Measurements from ENCODE around the gene TUBGCP3. TPM values are rescaled to one million over a fixed set of nuclear protein-coding genes. Genes with fewer than 3 reads are reported as not detected.

The TUBGCP3 gene
- total RNA-seq, 1 donor from 2014 or later, result 14.0 TPM

DNA sequence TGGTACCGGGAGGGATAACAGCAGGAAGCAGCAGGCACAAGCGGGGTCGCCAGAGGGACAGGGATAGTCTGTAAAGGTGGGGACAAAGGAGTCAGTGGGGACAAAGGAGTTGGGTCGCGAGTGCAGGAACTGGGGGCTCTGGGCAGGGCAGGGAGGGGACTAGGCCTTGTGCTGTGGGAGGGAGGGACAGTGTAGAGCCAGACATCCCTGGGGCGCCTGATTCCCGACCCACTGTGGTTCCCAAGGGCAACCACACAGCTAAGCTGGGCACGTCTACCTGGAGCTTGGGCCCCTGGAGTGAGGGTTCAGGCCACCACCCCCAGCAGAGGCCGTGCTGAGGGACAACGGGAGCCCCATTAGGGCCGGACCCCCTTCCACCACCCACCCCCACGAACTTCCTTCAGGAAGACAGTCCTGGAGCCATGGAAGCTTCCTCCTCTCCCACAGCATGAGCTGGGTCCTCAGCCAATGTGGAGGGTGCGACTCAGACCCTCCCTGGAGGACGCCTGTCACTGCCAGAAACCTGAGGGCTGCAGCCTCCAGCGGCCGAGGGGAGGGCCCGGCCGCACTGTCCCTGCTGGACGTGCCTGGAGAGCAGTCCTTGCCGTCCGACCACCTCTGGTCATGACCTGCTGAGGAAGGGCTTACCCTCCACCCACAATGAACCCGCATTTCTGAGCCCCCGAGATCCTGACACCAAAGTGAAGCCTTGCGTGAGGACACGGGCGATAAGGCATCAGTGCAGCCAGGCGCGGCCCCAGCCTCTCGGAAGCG is 133.9 kb downstream of the TUBGCP3 start:
- no peak overlapping the region for H3K27ac Mint-ChIP-seq (ENCODE audit: unreplicated experiment)
- H3K9me3 Mint-ChIP-seq (ENCODE audit: unreplicated experiment), result peaks cover 6% of the 10 kb centered on the region
- DNase-seq (ENCODE audit: low read depth) (no peak), FAIRE-seq (no peak)
- Histone ChIP-seq H3K4me2 (ENCODE audit: low read length) (no peak overlapping the region), H3K27me3 (ENCODE audit: insufficient read depth, low read length) (no peaks in the 10 kb centered on the region), H3K79me2 (ENCODE audit: insufficient read depth, low read length) (no peaks in the 10 kb centered on the region), H2AFZ (ENCODE audit: low read depth, low read length) (no peak overlapping the region), H3K9ac (ENCODE audit: low read length) (no peak overlapping the region), H4K20me1 (ENCODE audit: insufficient read depth, low read length) (no peaks in the 10 kb centered on the region), H3K4me1 (ENCODE audit: insufficient read depth, low read length) (no peaks in the 10 kb centered on the region), H3K36me3 (ENCODE audit: insufficient read depth, low read length) (no peaks in the 10 kb centered on the region), H3K9me3 (ENCODE audit: insufficient read depth, low read depth, low read length) (peaks cover 3% of the 10 kb centered on the region), H3K27ac (ENCODE audit: low read depth, low read length) (no peak overlapping the region), H3K4me3 (ENCODE audit: insufficient read depth, low read depth, low read length) (no peak overlapping the region)
- H3K27me3 Mint-ChIP-seq (ENCODE audit: low read depth, unreplicated experiment), result peaks cover 43% of the 10 kb centered on the region
- H3K36me3 Mint-ChIP-seq (ENCODE audit: low read depth, unreplicated experiment), result no peaks in the 10 kb centered on the region
- no peak overlapping the region for H3K4me3 Mint-ChIP-seq (ENCODE audit: unreplicated experiment)
- no peak for TF ChIP-seq EZH2 (IDR thresholded peaks at IDR 0.05; ENCODE audit: insufficient read depth, low read length)
- TF ChIP-seq, protein P1, sequence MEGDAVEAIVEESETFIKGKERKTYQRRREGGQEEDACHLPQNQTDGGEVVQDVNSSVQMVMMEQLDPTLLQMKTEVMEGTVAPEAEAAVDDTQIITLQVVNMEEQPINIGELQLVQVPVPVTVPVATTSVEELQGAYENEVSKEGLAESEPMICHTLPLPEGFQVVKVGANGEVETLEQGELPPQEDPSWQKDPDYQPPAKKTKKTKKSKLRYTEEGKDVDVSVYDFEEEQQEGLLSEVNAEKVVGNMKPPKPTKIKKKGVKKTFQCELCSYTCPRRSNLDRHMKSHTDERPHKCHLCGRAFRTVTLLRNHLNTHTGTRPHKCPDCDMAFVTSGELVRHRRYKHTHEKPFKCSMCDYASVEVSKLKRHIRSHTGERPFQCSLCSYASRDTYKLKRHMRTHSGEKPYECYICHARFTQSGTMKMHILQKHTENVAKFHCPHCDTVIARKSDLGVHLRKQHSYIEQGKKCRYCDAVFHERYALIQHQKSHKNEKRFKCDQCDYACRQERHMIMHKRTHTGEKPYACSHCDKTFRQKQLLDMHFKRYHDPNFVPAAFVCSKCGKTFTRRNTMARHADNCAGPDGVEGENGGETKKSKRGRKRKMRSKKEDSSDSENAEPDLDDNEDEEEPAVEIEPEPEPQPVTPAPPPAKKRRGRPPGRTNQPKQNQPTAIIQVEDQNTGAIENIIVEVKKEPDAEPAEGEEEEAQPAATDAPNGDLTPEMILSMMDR (IDR thresholded peaks at IDR 0.05; ENCODE audit: insufficient read depth, low read depth, low read length), result no peak
- no peaks in the 10 kb centered on the region for H3K4me1 Mint-ChIP-seq (ENCODE audit: low read depth, unreplicated experiment)

DNA sequence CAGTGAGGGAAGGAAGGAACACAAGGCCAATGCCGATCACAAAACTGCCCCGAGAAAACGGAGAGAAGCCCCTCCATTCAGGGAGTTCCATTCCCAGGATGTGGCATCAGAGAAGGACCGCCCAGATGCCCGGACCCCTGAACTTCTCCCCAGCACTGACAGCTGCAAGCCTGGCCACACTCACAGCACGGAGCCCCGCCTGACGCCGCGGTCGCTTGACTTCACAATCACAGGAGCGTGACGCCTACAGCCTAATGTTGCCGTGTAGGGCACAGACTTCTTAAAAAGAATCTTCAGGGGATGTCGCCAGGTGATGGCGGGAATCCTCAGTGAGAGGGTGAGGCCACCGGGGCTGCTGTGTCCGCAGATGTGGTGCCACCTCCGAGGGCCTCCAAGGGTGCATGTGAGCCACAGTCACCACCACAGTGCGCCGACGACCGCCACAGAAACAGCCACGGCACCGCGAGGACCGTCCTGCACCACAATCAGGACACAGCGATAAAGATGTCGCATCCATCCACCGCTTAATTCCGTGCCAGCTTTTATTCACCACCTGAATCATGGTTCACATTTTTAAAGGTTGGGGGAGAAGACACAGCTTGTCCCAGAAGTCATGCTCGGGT is 134.6 kb downstream of the TUBGCP3 start:
- no peak for FAIRE-seq
- Histone ChIP-seq H3K4me3 (ENCODE audit: insufficient read depth, low read depth, low read length) (no peak overlapping the region), H3K4me2 (ENCODE audit: low read length) (no peak overlapping the region), H2AFZ (ENCODE audit: low read depth, low read length) (no peak overlapping the region), H3K9ac (ENCODE audit: low read length) (no peak overlapping the region), H4K20me1 (ENCODE audit: insufficient read depth, low read length) (no peaks in the 10 kb centered on the region), H3K79me2 (ENCODE audit: insufficient read depth, low read length) (no peaks in the 10 kb centered on the region), H3K9me3 (ENCODE audit: insufficient read depth, low read depth, low read length) (peaks cover 3% of the 10 kb centered on the region), H3K27ac (ENCODE audit: low read depth, low read length) (no peak overlapping the region), H3K36me3 (ENCODE audit: insufficient read depth, low read length) (no peaks in the 10 kb centered on the region), H3K27me3 (ENCODE audit: insufficient read depth, low read length) (no peaks in the 10 kb centered on the region), H3K4me1 (ENCODE audit: insufficient read depth, low read length) (no peaks in the 10 kb centered on the region)
- no peak for DNase-seq (ENCODE audit: low read depth)
- H3K27ac Mint-ChIP-seq (ENCODE audit: unreplicated experiment), result no peak overlapping the region
- no peaks in the 10 kb centered on the region for H3K36me3 Mint-ChIP-seq (ENCODE audit: low read depth, unreplicated experiment)
- H3K4me3 Mint-ChIP-seq (ENCODE audit: unreplicated experiment), result no peak overlapping the region
- H3K27me3 Mint-ChIP-seq (ENCODE audit: low read depth, unreplicated experiment), result peaks cover 50% of the 10 kb centered on the region
- no peak for TF ChIP-seq EZH2 (IDR thresholded peaks at IDR 0.05; ENCODE audit: insufficient read depth, low read length)
- TF ChIP-seq, protein P1 (IDR thresholded peaks at IDR 0.05; ENCODE audit: insufficient read depth, low read depth, low read length), result no peak
- H3K4me1 Mint-ChIP-seq (ENCODE audit: low read depth, unreplicated experiment), result no peaks in the 10 kb centered on the region
- peaks cover 6% of the 10 kb centered on the region for H3K9me3 Mint-ChIP-seq (ENCODE audit: unreplicated experiment)
